ENCODE results near the gene H1-8. TPM values are rescaled to one million over a fixed set of nuclear protein-coding genes. Genes with fewer than 3 reads are reported as not detected.

The H1-8 gene
- total and polyA plus RNA-seq, 9 of the 15 experiments (the other 6 are each of a cell fraction or from before 2014, with no cell fraction given) = not detected

- Histone ChIP-seq H3K36me3 (ENCODE audit: control insufficient read depth, insufficient read depth, low read length) (no peaks in the 10 kb centered on the region), H3K4me2 (ENCODE audit: insufficient read depth, low read length) (no peak overlapping the region), H3K9me3 (replicated peaks; ENCODE audit: control insufficient read depth, insufficient read depth, low read depth, low read length) (no peaks in the 10 kb centered on the region), H3K9ac (ENCODE audit: insufficient read depth in 1 of 2, low read depth in 2 of 2, low read length in 2 of 2) (no peak overlapping the region), H3K4me3 (no peak overlapping the region), H3K79me2 (ENCODE audit: control insufficient read depth, insufficient read depth, low read length) (no peaks in the 10 kb centered on the region), H2AFZ (ENCODE audit: low read depth, low read length) (no peak overlapping the region), H3K27ac (ENCODE audit: extremely low read depth, low read depth, low read length) (no peak overlapping the region), H3K27me3 (ENCODE audit: control insufficient read depth in 2 of 2, insufficient read depth in 2 of 2, low read length in 2 of 2) (peaks cover 0 to 26% of the 10 kb centered on the region in 2 experiments; a peak in 2 of 5 replicates), H4K20me1 (replicated peaks; ENCODE audit: control insufficient read depth, insufficient read depth, low read length) (no peaks in the 10 kb centered on the region), H3K9me1 (ENCODE audit: control insufficient read depth, insufficient read depth, low read length) (no peaks in the 10 kb centered on the region), H3K4me1 (replicated peaks in 1 of 2; ENCODE audit: control insufficient read depth in 2 of 2, insufficient read depth in 2 of 2, low read length in 2 of 2) (no peaks in the 10 kb centered on the region)
- no peak for DNase-seq (ENCODE audit: extremely low read depth in 1 of 4, low spot score in 3 of 4)
- no peak for FAIRE-seq
- ChIA-PET POLR2A (no interaction called here), CTCF (ENCODE audit: low intra/inter-chr PET ratio) (no interaction called here)
- WGBS (ENCODE audit: insufficient coverage, low coverage, missing lambda C conversion rate) = 32% methylated on average over 8 of the region's 8 CpGs
- BruUV-seq (replicated peaks) = no TSS peak
- TF ChIP-seq HMGXB4 (CRISPR knock-in tag; IDR thresholded peaks at IDR 0.05) (no peak), PKNOX1 (IDR thresholded peaks at IDR 0.05) (peak; percentile 12; the same call in 1 of the 2 replicates), MEIS2 (IDR thresholded peaks at IDR 0.05; ENCODE audit: partially characterized antibody) (peak; percentile 5), HNRNPH1 (optimal IDR thresholded peaks at IDR 0.05; ENCODE audit: low read depth, low read length) (no peak), ETS2 (tag; IDR thresholded peaks at IDR 0.05; ENCODE audit: borderline replicate concordance, poor library complexity, severe bottlenecking) (no peak)
- no peak for ATAC-seq
- intact Hi-C loops (cut with micrococcal nuclease) (no loop called here), in situ Hi-C loops (cut with MboI) (no loop called here)
Measured at GRCh38 chr3:129521611-129522010, 21.4 kb upstream of the H1-8 start.
